GM23338 (cell line): ENCODE data around the gene YPEL2. TPM values are rescaled to one million over a fixed set of nuclear protein-coding genes. Genes with fewer than 3 reads are reported as not detected.

Experiments used
- ATAC-seq: fragments of 200-7000 bp; cut with Tn5 transposase; 3 replicates; pipeline ENCODE4 v1.9.1; 2020
- DNase-seq: peaks from one replicate; pipeline ENCODE4 v3.0.0-alpha.2; 2015; ENCODE audit warnings: low spot score
- H2AFZ ChIP-seq: fragments of 200-600 bp; sonication (generic); 2 replicates; pipeline ENCODE4 v1.8.0; 2016; ENCODE audit warnings: antibody characterized with exemption, mild to moderate bottlenecking, moderate library complexity
- H3F3A ChIP-seq: fragments of 200-600 bp; sonication (generic); replicated peaks from 2 replicates; pipeline ENCODE4 v1.8.0; 2017; ENCODE audit warnings: antibody characterized with exemption, mixed run types, low read depth
- H3K27ac ChIP-seq: fragments of 200-600 bp; sonication (generic); 2 replicates; pipeline ENCODE4 v1.6.1; 2016; ENCODE audit warnings: low read depth
- H3K27me3 ChIP-seq: fragments of 200-600 bp; sonication (generic); 2 replicates; pipeline ENCODE4 v1.8.0; 2016; ENCODE audit warnings: mild to moderate bottlenecking, mixed run types, moderate library complexity; ENCODE audit not compliant: insufficient read depth
- H3K36me3 ChIP-seq: fragments of 200-600 bp; sonication (generic); 2 replicates; pipeline ENCODE4 v1.8.0; 2016; ENCODE audit warnings: mild to moderate bottlenecking; ENCODE audit not compliant: insufficient read depth
- H3K4me1 ChIP-seq: fragments of 200-600 bp; sonication (generic); 2 replicates; pipeline ENCODE4 v1.8.0; 2016; ENCODE audit warnings: mild to moderate bottlenecking, moderate library complexity; ENCODE audit not compliant: insufficient read depth
- H3K4me2 ChIP-seq: fragments of 200-600 bp; sonication (generic); 2 replicates; pipeline ENCODE4 v1.7.1; 2017; ENCODE audit warnings: mixed run types
- H3K4me3 ChIP-seq: fragments of 200-600 bp; sonication (generic); 2 replicates; pipeline ENCODE4 v1.6.1; 2016; ENCODE audit warnings: mixed run types
- H3K79me2 ChIP-seq: fragments of 200-600 bp; sonication (generic); replicated peaks from 2 replicates; pipeline ENCODE4 v1.8.0; 2017; ENCODE audit warnings: mild to moderate bottlenecking; ENCODE audit not compliant: insufficient read depth
- H3K9me2 ChIP-seq: fragments of 200-600 bp; sonication (generic); 2 replicates; pipeline ENCODE4 v1.8.0; 2017; ENCODE audit not compliant: insufficient read depth
- H4K20me1 ChIP-seq: fragments of 200-600 bp; sonication (generic); replicated peaks from 2 replicates; pipeline ENCODE4 v1.8.0; 2017; ENCODE audit warnings: mild to moderate bottlenecking; ENCODE audit not compliant: insufficient read depth
- H3K27ac Mint-ChIP-seq: 2 replicates; pipeline ENCODE4 v1.8.0; 2020; ENCODE audit warnings: inconsistent platforms, mild to moderate bottlenecking, moderate library complexity, mixed read lengths
- H3K27me3 Mint-ChIP-seq: 3 replicates; pipeline ENCODE4 v1.8.0; 2022; ENCODE audit warnings: low read depth, mild to moderate bottlenecking, moderate library complexity, mixed read lengths, inconsistent platforms; ENCODE audit not compliant: insufficient read depth, poor library complexity
- H3K36me3 Mint-ChIP-seq: 3 replicates; pipeline ENCODE4 v1.8.0; 2021; ENCODE audit warnings: low read depth, mild to moderate bottlenecking, inconsistent platforms, moderate library complexity, mixed read lengths
- H3K4me1 Mint-ChIP-seq: 3 replicates; pipeline ENCODE4 v1.8.0; 2020; ENCODE audit warnings: mild to moderate bottlenecking, inconsistent platforms, mixed read lengths
- H3K4me3 Mint-ChIP-seq: 3 replicates; pipeline ENCODE4 v1.8.0; 2021; ENCODE audit warnings: moderate library complexity, mild to moderate bottlenecking, inconsistent platforms, mixed read lengths
- H3K9me3 Mint-ChIP-seq: 3 replicates; pipeline ENCODE4 v1.8.0; 2020; ENCODE audit warnings: moderate library complexity, mild to moderate bottlenecking, inconsistent platforms, mixed read lengths
- CREB1 ChIP-seq: fragments of 250-450 bp; sonication (Bioruptor Pico); IDR thresholded peaks from 2 replicates; pipeline ENCODE4 v1.5.0; 2020; ENCODE audit warnings: low read depth, mild to moderate bottlenecking, moderate library complexity
- CTCF ChIP-seq, 2 experiments: fragments of 200-600 bp in 1 of 2; sonication (generic) in 1 of 2; conservative IDR thresholded peaks; 2 replicates each; pipeline versions ENCODE4 v1.5.1 to v1.6.1; 2016 to 2017; ENCODE audit warnings: antibody characterized with exemption in 2 of 2, low read depth in 2 of 2, mild to moderate bottlenecking in 2 of 2, moderate library complexity in 1 of 2
- ETS1 ChIP-seq: IDR thresholded peaks from 2 replicates; pipeline ENCODE4 v1.6.1; 2016; ENCODE audit warnings: antibody characterized with exemption
- EZH2 ChIP-seq: fragments of 200-600 bp; sonication (generic); IDR thresholded peaks from one replicate; pipeline ENCODE4 v1.8.0; 2017; ENCODE audit warnings: antibody characterized with exemption, mild to moderate bottlenecking, low read depth; ENCODE audit not compliant: unreplicated experiment
- EZH2phosphoT487 ChIP-seq: fragments of 200-600 bp; sonication (generic); IDR thresholded peaks from one replicate; pipeline ENCODE4 v1.8.1; 2018; ENCODE audit warnings: antibody characterized with exemption; ENCODE audit not compliant: unreplicated experiment
- JUNB ChIP-seq: IDR thresholded peaks from one replicate; pipeline ENCODE4 v1.6.1; 2016; ENCODE audit warnings: antibody characterized with exemption; ENCODE audit not compliant: unreplicated experiment
- NANOG ChIP-seq: IDR thresholded peaks from 2 replicates; pipeline ENCODE4 v1.6.1; 2016; ENCODE audit warnings: antibody characterized with exemption, borderline replicate concordance
- POLR2AphosphoS5 ChIP-seq: IDR thresholded peaks from 2 replicates; pipeline ENCODE4 v1.6.1; 2016; ENCODE audit warnings: antibody characterized with exemption, low read depth
- REST ChIP-seq: IDR thresholded peaks from one replicate; pipeline ENCODE4 v1.6.1; 2018; ENCODE audit warnings: antibody characterized with exemption; ENCODE audit not compliant: unreplicated experiment
- STAT1 ChIP-seq: IDR thresholded peaks from one replicate; pipeline ENCODE4 v1.6.1; 2016; ENCODE audit warnings: antibody characterized with exemption; ENCODE audit not compliant: unreplicated experiment
- ZNF114 ChIP-seq: fragments of 250-450 bp; sonication (Bioruptor Pico); IDR thresholded peaks from 2 replicates; pipeline ENCODE4 v1.5.0; 2020; ENCODE audit warnings: mild to moderate bottlenecking, moderate library complexity
- ZNF331 ChIP-seq: fragments of 250-450 bp; sonication (Bioruptor Pico); IDR thresholded peaks from 2 replicates; pipeline ENCODE4 v1.5.0; 2020; ENCODE audit warnings: low read depth, mild to moderate bottlenecking, moderate library complexity
- ZNF462 ChIP-seq: fragments of 250-450 bp; sonication (Bioruptor Pico); IDR thresholded peaks from 2 replicates; pipeline ENCODE4 v1.5.0; 2020; ENCODE audit warnings: mild to moderate bottlenecking, moderate library complexity
- polyA plus RNA-seq: library from polyadenylated mRNA; unstranded; fragments of >200 nt; fragmentation: Nextera tagmentation; extraction: Ambion mirVana; gene quantifications from 2 replicates; pipeline ENCODE4 v1.2.1, GENCODE V29; 2016
- total RNA-seq: library from RNA; depleted of rRNA; stranded (reverse); fragments of >200 nt; shearing (Covaris generic); gene quantifications from 2 replicates; pipeline ENCODE4 v1.2.3, GENCODE V29; 2014

YPEL2 gene
- total and polyA plus RNA-seq, 2 experiments from 2014 or later: 4.1 to 5.2 TPM

- ATAC-seq (no peak), DNase-seq (no peak)
- H3K4me3 Mint-ChIP-seq: no peak overlapping the region
- 0 out of 2 replicates have a peak, but pooled peaks cover 3% of the 10 kb centered on the region for H3K9me2 ChIP-seq
- H3F3A ChIP-seq: no peaks in the 10 kb centered on the region
- H3K4me1 Mint-ChIP-seq: peaks cover 47% of the 10 kb centered on the region
- H3K27me3 ChIP-seq: no peaks in the 10 kb centered on the region
- no peaks in the 10 kb centered on the region for H3K36me3 ChIP-seq
- no peaks in the 10 kb centered on the region for H3K79me2 ChIP-seq
- peaks cover 18% of the 10 kb centered on the region for H3K4me1 ChIP-seq
- H3K27ac ChIP-seq: no peak overlapping the region
- no peaks in the 10 kb centered on the region for H3K36me3 Mint-ChIP-seq
- no peak overlapping the region for H2AFZ ChIP-seq
- TF ChIP-seq EZH2phosphoT487 (no peak), ZNF331 (CRISPR knock-in tag) (no peak), STAT1 (no peak), NANOG (no peak), ETS1 (no peak), POLR2AphosphoS5 (no peak), REST (no peak), EZH2 (no peak), ZNF462 (CRISPR knock-in tag) (no peak), CTCF (conservative IDR thresholded peaks at IDR 0.05; ENCODE audit: low read depth in 2 of 2) (no peak), CREB1 (CRISPR knock-in tag) (no peak), JUNB (no peak), ZNF114 (CRISPR knock-in tag) (no peak)
- H3K27me3 Mint-ChIP-seq: peaks cover 2% of the 10 kb centered on the region
- 0 out of 2 replicates have a peak, but pooled peaks cover 3% of the 10 kb centered on the region for H4K20me1 ChIP-seq
- no peak overlapping the region for H3K27ac Mint-ChIP-seq
- H3K4me2 ChIP-seq: no peak overlapping the region
- no peaks in the 10 kb centered on the region for H3K9me3 Mint-ChIP-seq
- H3K4me3 ChIP-seq: no peak overlapping the region
These were observed 40.8 kb downstream of the YPEL2 start for GRCh38 chr17:59372138-59372751.
